ENCODE data around the gene POLG2. TPM values are rescaled to one million over a fixed set of nuclear protein-coding genes. Genes with fewer than 3 reads are reported as not detected.

POLG2 gene
- total and polyA plus RNA-seq, 9 of the 15 experiments (the other 6 are each of a cell fraction or from before 2014, with no cell fraction given), result 13.4 to 44.8 (median 37.0) TPM

GRCh38 chr17:64505340-64506200 lies 8.7 kb upstream of the POLG2 start (continued):
- TF ChIP-seq NEUROD1 (IDR thresholded peaks at IDR 0.05; ENCODE audit: borderline replicate concordance, low read depth, low read length, partially characterized antibody), result no peak
- 0 out of 2 replicates have a peak, but pooled peaks have one; percentile 49 for TF ChIP-seq MED1 (CRISPR knock-in tag; IDR thresholded peaks at IDR 0.05; ENCODE audit: borderline replicate concordance)
- no peak for TF ChIP-seq PML (IDR thresholded peaks at IDR 0.05; ENCODE audit: low read length)
- TF ChIP-seq ZNF197 (CRISPR knock-in tag; IDR thresholded peaks at IDR 0.05; ENCODE audit: low read depth), result no peak
- TF ChIP-seq EHMT2 (IDR thresholded peaks at IDR 0.05), result no peak
- 0 out of 2 replicates have a peak, but pooled peaks have one; percentile 15 for TF ChIP-seq RB1 (IDR thresholded peaks at IDR 0.05; ENCODE audit: low read depth)
- TF ChIP-seq TRIM24 (IDR thresholded peaks at IDR 0.05), result no peak
- no peak for TF ChIP-seq ELK3 (CRISPR knock-in tag; IDR thresholded peaks at IDR 0.05)
- no peak for TF ChIP-seq ZFP36 (IDR thresholded peaks at IDR 0.05; ENCODE audit: low read depth, low read length, partially characterized antibody)
- no peak; the same call in 1 of the 2 replicates for TF ChIP-seq ZNF124 (CRISPR knock-in tag; IDR thresholded peaks at IDR 0.05)
- no peak for TF ChIP-seq GATAD2A (IDR thresholded peaks at IDR 0.05)
- TF ChIP-seq NELFE (IDR thresholded peaks at IDR 0.05; ENCODE audit: insufficient read depth, insufficient read length), result no peak
- no peak for TF ChIP-seq EP300 (IDR thresholded peaks at IDR 0.05; ENCODE audit: low read length)
- TF ChIP-seq SNRNP70 (optimal IDR thresholded peaks at IDR 0.05; ENCODE audit: low read depth, low read length), result no peak
- no peak for TF ChIP-seq CBFA2T2 (conservative IDR thresholded peaks at IDR 0.05)
- no peak for TF ChIP-seq PYGO2 (tag; IDR thresholded peaks at IDR 0.05)
- TF ChIP-seq CBX5 (IDR thresholded peaks at IDR 0.05; ENCODE audit: borderline replicate concordance, low read depth), result no peak
- no peak for TF ChIP-seq CBFA2T3 (IDR thresholded peaks at IDR 0.05)
- no peak for TF ChIP-seq TFE3 (CRISPR knock-in tag; IDR thresholded peaks at IDR 0.05)
- TF ChIP-seq UBTF (IDR thresholded peaks at IDR 0.05; ENCODE audit: borderline replicate concordance in 1 of 2, low read depth in 2 of 2, low read length in 2 of 2), result no peak
- no peak for TF ChIP-seq RAD51 (IDR thresholded peaks at IDR 0.05; ENCODE audit: borderline replicate concordance, low read depth)
- no peak for TF ChIP-seq ZNF785 (CRISPR knock-in tag; IDR thresholded peaks at IDR 0.05)
- TF ChIP-seq DPF2 (IDR thresholded peaks at IDR 0.05), result no peak
- TF ChIP-seq SRSF1 (IDR thresholded peaks at IDR 0.05; ENCODE audit: low read depth, low read length), result peak; percentile 93; the same call in 1 of the 2 replicates
- no peak for TF ChIP-seq NR0B1 (IDR thresholded peaks at IDR 0.05; ENCODE audit: partially characterized antibody)
